ENCODE data around the gene ZG16B. TPM values are rescaled to one million over a fixed set of nuclear protein-coding genes. Genes with fewer than 3 reads are reported as not detected.

The ZG16B gene
- total and polyA plus RNA-seq, 9 donors: 0.28 to 1.8 (median 0.45) TPM; not detected in 3

GRCh38 chr16:2835638-2836493 lies 5.8 kb downstream of the ZG16B start:
- 32 to 43% (median 35%) methylated on average over 22 of the region's 22 CpGs for WGBS, 3 donors
- intact Hi-C loops (cut with DNase I): no loop called here
- Histone ChIP-seq H3K4me3 (no peak overlapping the region), H3K4me1 (ENCODE audit: insufficient read depth) (no peaks in the 10 kb centered on the region), H3K36me3 (no peaks in the 10 kb centered on the region), H3K9me3 (no peaks in the 10 kb centered on the region), H3K27me3 (no peaks in the 10 kb centered on the region), H3K27ac (no peak overlapping the region)
- DNase-seq: no peak
- TF ChIP-seq, protein P1, sequence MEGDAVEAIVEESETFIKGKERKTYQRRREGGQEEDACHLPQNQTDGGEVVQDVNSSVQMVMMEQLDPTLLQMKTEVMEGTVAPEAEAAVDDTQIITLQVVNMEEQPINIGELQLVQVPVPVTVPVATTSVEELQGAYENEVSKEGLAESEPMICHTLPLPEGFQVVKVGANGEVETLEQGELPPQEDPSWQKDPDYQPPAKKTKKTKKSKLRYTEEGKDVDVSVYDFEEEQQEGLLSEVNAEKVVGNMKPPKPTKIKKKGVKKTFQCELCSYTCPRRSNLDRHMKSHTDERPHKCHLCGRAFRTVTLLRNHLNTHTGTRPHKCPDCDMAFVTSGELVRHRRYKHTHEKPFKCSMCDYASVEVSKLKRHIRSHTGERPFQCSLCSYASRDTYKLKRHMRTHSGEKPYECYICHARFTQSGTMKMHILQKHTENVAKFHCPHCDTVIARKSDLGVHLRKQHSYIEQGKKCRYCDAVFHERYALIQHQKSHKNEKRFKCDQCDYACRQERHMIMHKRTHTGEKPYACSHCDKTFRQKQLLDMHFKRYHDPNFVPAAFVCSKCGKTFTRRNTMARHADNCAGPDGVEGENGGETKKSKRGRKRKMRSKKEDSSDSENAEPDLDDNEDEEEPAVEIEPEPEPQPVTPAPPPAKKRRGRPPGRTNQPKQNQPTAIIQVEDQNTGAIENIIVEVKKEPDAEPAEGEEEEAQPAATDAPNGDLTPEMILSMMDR (IDR thresholded peaks at IDR 0.05): no peak
- TF ChIP-seq POLR2A (IDR thresholded peaks at IDR 0.05): no peak
- TF ChIP-seq EP300 (IDR thresholded peaks at IDR 0.05): no peak

- Histone ChIP-seq H3K36me3 (no peaks in the 10 kb centered on the region), H3K27me3 (no peaks in the 10 kb centered on the region), H3K27ac (no peak overlapping the region), H3K4me1 (ENCODE audit: insufficient read depth) (peaks cover 2% of the 10 kb centered on the region), H3K9me3 (no peaks in the 10 kb centered on the region), H3K4me3 (no peak overlapping the region)
- TF ChIP-seq, protein P1 (IDR thresholded peaks at IDR 0.05): no peak
- TF ChIP-seq POLR2A (IDR thresholded peaks at IDR 0.05) (no peak), EP300 (IDR thresholded peaks at IDR 0.05) (no peak)
- 46 to 53% (median 50%) methylated on average over 13 of the region's 13 CpGs for WGBS, 3 donors
- no peak for DNase-seq
- intact Hi-C loops (cut with DNase I): no loop called here
These were observed 6.8 kb downstream of the ZG16B start for GRCh38 chr16:2836646-2837508.

GRCh38 chr16:2838928-2839327 lies 8.8 kb downstream of the ZG16B start:
- peak in 1 of 5 donors; percentile 53 for DNase-seq
- no peaks in the 10 kb centered on the region for H3K27me3 ChIP-seq
- no peaks in the 10 kb centered on the region for H3K36me3 ChIP-seq
- no peak overlapping the region for H3K27ac ChIP-seq
- H3K4me1 ChIP-seq (ENCODE audit: insufficient read depth): peaks cover 11% of the 10 kb centered on the region
- TF ChIP-seq, protein P1 (IDR thresholded peaks at IDR 0.05): peak in 2 of 3 donors; percentile 30 to 42
- TF ChIP-seq POLR2A (IDR thresholded peaks at IDR 0.05): no peak
- intact Hi-C loops (cut with DNase I): no loop called here
- peaks cover 0 to 6% of the 10 kb centered on the region in 2 donors for H3K9me3 ChIP-seq
- H3K4me3 ChIP-seq: no peak overlapping the region
- whole genome bisulfite sequencing, 3 donors: 3 to 4% (median 4%) methylated on average over 12 of the region's 12 CpGs

GRCh38 chr16:2839650-2840450 lies 9.7 kb downstream of the ZG16B start:
- TF ChIP-seq, protein P1 (IDR thresholded peaks at IDR 0.05): no peak
- no peak for TF ChIP-seq POLR2A (IDR thresholded peaks at IDR 0.05)
- no peak for TF ChIP-seq EP300 (IDR thresholded peaks at IDR 0.05)
- WGBS, 3 donors: 85 to 89% (median 88%) methylated on average over 15 of the region's 15 CpGs
- no peak overlapping the region for H3K4me3 ChIP-seq
- peaks cover 0 to 6% of the 10 kb centered on the region in 2 donors for H3K9me3 ChIP-seq
- peaks cover 11% of the 10 kb centered on the region for H3K4me1 ChIP-seq (ENCODE audit: insufficient read depth)
- intact Hi-C loops (cut with DNase I): no loop called here
- H3K36me3 ChIP-seq: no peaks in the 10 kb centered on the region
- H3K27me3 ChIP-seq: no peaks in the 10 kb centered on the region
- no peak for DNase-seq
- H3K27ac ChIP-seq: no peak overlapping the region

All from ovary (tissue), 9 donors.